ENCODE data around the gene FGF2.

- no peak for TF ChIP-seq CTCF (IDR thresholded peaks at IDR 0.05)
- TF ChIP-seq POLR2A (IDR thresholded peaks at IDR 0.05), result no peak
Measured at GRCh38 chr4:122821092-122821491, 5.5 kb upstream of the FGF2 start.

Measured in uterus (tissue), 2 donors.